HG02938 (cell line): ENCODE results near the gene TP73.
"Not testable (repeated sequence)": the region's sequence is repeated elsewhere in the genome, so short reads cannot be mapped to it uniquely, and the experiment has no call there.

ENCODE experiments used
- ATAC-seq: cut with Tn5 transposase; IDR thresholded peaks from one replicate; pipeline ENCODE4 v1.9.1; 2021; ENCODE audit warnings: mild to moderate bottlenecking, moderate library complexity; ENCODE audit not compliant: unreplicated experiment

TP73 gene

DNA sequence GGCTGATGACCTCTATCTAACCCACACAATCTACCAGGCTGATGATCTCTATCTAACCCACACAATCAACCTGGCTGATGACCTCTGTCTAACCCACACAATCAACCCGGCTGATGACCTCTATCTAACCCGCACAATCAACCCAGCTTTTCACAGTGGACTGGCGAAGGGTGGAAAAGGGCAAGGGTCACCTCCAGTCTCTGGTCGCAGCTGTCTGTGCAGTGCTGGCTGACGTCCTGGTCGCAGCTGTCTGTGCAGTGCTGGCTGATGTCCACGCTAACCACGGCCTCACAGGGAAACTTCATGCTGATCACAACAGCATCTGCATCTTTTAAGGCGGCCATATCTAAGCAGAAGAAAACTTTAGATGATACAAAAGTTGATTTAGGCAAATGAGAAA lies 87.7 kb downstream of the TP73 start:
- no peak for ATAC-seq

DNA sequence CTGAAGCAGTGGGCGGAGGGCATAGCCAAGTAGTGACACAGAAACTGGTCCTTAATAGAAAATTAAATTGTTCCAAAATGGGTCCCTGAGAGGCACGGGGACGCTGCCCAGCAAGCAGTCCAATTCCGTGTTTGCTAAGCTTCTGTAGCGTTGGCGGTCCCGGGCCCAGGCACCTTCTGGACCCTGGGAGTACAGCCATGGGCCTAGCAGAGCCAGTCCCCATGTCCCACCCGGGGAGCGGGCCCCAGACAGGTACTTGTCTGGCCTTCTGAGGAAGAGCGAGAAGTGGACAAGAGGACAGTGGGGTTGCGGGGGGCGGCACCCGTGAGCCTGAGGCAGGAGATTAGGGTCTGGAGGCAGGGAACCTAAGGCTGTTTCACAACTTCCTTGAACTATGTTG lies 88.4 kb downstream of the TP73 start:
- ATAC-seq: no peak

DNA sequence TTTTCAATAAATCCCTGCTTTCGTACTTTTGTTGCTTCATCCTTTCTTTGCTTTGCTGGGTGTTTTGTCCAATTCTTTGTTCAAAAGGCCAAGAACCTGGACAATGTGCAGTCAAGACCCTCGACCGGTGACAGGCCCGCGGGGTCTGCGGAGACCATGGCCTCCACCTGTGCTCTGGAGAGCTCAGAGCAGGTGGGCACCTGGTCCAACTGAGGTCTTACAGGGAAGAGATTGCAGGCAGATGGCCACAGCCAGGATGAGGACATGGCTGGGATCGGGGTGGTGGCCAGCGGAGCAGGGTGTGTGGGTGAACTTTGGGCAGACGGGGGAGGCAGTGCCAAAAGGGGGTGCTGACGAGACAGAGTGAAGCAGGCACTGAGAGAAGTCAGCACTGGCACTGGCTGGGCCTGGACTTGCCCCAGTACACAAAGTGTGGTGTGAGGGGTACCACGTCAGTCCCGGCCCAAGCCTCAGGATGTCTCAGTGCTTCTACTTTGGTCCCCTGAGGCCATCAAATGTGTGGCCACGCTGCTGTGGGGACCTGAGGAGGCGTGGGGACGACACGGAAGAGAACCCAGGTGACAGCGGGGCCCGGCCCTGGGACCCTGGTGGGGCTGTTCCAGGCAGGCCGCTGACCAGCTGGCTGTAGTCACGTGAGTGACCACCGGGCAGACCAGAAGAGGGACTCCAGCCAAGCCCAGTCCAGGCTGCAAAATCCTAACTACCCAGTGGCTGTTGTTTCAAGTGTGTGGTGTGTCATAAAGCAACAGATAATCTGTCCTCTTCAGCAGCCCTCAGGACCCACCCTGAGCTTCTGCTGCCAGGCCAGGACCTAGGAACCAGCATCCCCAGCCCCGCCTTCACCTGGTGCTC lies 89.5 kb downstream of the TP73 start:
- no peak for ATAC-seq

DNA sequence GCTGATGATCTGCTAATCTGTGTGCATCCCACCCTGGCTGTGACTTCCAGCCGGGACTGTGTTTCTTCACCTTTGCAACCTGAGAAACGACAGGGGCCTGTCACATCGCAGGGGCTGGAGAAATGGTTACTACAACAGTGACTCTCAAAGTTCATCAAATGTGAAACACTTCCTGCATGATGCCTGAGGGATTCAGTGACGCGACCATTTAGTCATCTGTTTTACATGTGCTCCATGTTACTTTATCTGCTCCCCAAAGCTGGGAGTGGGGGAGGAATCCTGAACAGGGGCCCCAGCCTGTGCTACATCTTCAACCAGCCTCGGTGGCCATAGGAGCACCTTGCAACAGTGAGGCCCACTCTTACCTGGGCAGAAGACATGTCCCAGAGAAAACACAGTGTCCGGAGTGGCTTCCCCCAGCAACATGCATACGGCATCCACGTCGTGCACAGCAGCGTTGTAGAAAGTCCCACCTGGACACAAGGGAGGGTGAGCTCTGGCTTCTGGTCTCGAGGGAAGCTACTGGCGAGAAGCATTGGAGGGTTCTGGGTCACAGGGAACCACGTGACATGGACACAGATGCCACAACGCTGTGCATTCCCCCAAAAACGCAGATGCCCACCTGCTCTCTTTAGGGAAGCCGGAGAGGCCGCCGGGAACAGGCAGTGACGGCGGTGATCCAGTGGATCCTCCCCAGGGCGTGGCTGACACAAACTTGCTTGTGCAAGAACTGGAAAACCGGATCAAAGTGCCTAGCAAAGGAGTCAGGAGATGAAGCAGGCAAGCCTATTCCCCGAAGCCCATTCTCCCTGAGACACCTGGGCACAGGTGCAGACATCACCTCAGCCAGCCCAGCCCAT lies 90.4 kb downstream of the TP73 start:
- ATAC-seq: no peak

DNA sequence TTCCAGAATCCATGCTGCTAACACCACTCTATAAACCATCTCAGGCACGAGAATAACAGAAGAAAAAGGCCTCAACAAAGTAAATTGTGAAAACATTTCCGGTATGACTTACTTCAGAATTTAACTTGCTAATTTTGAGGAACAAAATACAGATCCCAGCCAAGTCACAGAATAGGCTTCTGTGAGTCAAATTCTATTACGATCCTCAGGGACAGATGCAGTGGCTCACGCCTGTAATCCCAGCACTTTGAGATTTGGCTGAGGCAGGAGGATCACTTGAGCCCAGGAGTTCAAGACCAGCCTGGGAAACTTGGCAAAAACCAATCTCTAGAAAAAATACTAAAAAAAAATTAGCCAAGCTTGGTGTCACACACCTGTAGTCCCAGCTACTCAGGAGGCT lies 91.1 kb downstream of the TP73 start:
- no peak for ATAC-seq

DNA sequence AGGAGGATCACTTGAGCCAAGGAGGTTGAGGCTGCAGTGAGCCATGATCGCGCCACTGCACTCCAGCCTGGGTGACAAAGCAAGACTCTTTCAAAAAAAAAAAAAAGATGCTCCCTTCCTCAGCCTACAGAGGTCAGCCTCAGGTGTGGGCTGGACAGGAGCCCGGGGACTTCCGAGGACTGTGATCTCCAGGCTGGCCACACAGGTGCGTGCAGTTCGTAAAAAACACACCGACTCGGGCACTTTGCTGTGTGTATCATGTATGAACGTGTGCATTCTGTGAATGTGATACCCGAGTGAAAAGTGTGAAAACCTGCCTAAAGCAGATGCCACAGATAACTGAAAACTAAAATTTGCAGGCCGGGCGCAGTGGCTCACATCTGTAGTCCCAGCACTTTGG lies 91.5 kb downstream of the TP73 start:
- no peak for ATAC-seq

DNA sequence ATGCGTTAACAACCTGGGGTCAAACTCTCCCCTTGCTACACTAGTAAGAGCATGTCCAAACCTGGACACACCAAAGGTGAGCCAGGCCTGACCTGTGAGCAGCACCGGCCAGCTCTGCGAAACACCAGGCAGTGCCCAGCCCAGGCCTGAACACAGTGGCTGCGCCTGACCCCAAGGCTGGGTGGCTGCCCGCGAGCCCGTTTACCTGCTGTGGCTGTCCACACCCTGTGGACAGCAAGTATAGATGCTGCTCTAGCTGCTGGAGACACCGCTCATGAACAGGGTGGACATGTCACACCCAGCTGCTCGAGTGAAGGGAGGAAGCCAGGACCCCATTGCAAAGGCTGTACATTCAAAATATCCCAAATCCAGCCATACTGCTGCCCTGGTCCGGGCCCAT lies 92.3 kb downstream of the TP73 start:
- no peak for ATAC-seq

DNA sequence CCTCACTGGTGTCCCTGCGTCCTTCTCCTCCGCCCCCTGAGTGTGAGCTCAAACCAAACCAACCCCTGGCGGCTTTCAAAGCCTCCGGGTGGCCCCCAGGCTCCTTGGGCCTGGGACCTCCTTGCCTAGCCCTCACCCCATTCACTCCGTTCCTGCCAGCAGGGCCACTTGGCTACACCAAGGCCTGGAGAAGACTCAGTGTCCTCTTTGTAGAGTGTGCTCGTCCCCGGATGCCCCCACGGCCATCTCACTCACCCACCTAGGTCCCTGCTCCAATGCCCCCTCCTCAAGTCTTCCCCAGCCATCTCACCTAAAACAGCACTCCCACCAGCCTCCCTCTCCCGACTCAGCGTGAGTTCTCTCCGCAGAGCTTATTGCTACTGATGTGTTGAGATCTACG lies 92.8 kb downstream of the TP73 start:
- ATAC-seq: no peak

DNA sequence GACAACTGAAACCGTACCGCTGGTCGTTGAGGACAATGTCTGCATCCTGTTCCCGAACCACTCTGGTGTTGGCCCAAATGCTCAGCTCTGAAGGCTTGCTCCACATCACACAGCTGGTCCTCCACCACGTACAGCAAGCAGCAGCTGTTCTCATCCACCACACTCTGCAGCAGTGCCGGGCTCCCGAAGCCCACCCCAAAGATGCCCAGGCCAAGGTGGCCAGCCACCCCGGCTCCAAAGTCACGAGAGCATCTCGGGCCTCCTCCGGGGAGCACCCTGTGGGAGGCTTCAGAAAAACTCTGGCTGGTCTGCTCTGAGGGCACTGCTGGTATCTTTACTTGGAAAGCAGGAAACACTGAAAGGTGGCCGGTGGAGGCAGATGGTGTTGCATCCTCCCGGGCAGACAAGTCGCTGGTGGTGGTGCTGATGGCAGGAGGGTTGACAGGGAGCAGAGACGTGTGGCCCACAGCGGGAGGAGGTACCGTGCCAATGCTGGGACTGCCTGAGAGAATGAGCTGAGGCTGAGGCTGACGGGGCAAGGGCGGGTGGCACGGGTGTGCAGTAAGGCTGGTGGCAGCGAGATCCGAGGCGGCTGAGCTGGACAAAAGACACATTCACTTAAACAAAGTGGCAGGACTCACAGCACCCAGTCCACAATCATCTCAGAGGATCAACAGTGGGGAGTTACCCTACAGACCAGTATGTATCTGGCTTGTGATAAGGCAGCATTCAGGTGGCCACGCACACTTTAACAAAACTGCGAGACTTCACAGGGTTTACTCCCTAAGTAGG lies 93.5 kb downstream of the TP73 start:
- ATAC-seq: no peak

DNA sequence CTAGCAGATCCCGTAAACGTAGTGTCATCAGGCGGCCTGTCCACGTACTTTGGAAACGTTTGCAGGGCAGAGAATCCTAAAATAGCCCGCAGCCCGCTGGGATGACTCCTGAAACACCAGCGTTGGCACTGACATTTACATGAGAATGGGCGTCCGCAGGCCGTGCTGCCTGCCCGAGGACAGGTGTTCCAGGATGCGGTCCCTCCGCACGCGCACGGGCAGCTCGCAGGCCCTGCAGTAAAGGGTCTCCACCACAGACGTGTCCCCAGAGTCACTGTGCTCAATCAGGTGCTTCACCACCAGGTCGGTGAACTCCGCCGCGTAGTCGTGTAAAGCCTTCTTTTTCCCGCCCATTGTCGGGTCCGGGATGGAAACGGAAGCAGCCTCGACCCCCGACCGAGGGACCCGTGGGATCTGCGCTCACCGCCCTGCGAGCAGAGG lies 94.1 kb downstream of the TP73 start:
- ATAC-seq: no peak

DNA sequence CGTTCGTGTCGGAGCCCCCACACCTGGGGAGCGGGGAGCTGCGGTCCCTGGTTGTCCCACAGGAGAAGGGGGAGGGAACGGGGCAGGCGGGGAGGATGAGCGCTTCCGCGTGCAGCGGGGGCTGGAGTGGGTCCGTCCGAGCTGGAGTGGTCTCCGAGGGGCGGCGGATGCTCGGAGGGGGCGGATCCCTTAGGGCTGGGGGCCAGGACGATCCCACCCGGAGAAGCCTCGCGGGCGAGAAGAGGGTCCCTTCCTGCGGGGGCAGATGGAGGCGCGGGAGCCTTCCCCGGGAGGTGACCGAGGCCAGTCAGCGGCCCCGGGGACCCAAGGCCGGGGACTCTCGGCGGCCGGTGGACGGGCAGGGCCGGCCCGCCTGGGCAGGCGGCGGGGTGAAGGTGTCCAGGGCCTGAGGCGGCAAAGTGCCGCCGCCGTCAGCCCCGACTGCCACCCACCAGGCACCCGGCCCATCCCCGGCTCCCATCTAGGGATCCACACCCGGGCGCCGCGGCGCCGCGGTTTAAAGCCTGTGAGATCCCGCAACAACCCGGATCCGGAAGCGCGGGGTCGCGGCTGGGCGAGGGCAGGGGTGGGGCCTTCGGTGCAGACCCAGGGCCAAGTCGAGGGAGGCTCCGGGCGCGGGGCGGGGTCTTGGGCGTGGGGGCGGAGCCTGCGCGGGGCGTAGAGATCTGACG lies 94.7 kb downstream of the TP73 start:
- ATAC-seq: no peak

DNA sequence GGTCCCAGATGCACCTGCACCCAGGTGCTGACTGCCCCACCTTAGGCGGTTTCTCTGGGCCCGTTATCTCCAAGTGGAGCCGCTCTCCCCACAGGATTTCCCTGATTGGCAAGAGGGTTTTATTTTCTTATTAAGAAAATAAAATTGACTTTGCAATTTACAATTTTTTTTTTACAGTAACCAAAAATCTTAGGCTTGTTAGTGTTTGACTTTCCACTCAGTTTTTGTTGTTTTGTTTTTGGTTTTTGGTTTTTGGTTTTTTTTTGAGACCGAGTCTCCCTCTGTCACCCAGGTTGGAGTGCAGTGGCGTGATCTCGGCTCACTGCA lies 95.2 kb downstream of the TP73 start:
- no peak for ATAC-seq

DNA sequence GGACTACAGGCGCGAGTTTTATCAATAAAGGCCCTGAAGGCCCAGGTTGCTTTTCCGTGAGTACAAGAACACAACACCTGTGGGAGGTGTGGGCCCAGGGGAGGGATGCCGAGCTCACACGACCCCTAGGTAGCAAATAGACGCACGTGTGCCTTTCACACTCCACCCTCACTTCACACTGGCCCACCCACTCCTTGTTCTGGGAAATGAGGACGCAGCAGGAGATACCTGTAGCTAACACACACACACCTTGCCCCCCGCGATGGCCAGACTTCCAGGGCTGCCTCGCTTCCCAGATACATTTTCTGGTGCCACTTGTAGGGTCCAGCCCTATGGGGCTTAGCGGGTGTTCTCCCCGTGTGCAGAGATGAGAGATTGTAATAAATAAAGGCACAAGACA lies 95.6 kb downstream of the TP73 start:
- no peak for ATAC-seq

DNA sequence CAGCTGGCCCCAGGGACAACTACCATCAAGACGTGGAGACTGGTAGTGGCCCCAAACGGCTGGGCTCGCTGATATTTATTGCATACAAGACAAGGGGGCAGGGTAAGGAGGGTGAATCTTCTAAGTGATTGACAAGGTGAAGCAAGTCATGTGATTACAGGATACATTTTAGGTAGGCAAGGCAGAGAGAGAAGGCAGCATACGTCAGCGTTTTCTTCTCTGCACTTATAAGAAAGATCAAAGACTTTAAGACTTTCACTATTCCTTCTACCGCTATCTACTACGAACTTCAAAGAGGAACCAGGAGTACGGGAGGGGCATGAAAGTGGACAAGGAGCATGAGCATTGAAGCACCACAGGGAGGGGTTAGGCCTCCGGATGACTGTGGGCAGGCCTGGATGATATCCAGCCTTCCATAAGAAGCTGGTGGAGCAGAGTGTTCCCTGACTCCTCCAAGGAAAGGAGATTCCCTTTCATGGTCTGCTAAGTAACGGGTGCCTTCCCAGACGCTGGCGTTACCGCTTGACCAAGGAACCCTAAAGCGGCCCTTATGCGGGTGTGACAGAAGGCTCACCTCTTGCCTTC lies 96.1 kb downstream of the TP73 start:
- not testable (repeated sequence) for ATAC-seq

DNA sequence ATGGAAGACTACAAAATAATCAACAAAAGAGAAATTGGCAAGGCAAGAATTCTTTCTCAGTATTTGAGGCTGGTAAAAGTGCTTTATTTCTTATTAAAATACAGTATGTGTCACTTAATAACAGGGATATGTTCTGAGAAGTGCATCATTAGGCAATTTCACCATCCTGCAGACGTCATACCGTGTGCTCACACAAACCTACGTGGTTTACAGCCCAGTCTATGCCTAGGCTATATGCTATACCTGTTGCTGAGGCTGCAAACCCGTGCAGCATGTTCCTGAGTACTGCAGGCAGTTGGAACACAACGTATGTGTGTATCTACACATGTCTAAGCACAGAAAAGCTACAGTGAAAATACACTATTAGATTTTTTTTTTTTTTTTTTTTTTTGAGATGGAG lies 97.2 kb downstream of the TP73 start:
- no peak for ATAC-seq

DNA sequence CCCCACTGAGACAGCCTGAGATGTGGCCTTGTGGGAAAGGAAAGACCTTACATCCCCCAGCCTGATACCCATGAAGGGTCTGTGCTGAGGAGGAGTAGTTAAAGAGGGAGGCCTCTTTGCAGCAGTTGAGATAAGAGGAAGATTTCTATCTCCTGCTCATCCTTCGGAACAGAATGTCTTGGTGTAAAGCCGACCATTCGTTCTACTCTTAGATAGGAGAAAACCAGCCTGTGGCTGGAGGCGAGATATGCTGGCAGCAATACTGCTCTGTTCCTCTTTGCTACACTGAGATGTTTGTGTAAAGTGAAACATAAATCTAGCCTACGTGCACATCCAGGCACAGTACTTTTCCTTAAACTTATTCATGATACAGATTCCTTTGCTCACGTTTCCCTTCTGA lies 98.4 kb downstream of the TP73 start:
- no peak for ATAC-seq

DNA sequence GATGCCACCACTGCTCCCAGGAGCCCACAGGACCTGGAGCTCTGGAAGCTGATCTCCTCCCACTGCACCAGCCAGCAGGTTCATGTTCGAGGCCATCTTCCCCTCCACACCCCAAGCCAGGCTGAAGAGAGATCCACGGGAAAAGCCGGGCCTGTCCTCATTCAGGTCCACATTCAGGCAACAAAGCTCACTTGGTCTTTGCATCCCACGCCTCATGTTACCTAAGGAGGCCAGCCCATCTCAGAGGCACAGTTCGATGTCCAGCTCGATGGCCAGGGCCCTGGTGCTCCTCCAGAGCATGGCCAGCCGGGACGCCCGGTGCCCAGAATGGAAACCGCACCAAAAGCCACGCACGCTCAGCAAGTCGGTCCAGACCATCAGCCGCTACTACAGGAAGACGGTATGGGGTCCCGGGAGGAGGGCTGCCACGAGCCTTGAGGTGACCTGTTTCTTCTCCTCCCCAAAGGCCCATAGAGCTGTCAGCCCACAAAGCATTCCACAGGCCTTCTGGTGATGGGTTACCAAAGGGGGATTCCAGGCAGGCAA lies 100.2 kb downstream of the TP73 start, which contains the start of gene CCDC27:
Gene CCDC27 (plus strand): TSS at position 51 of the 546 bp plus-strand sequence. CDS start 32 bp downstream, at position 83.
- no peak for ATAC-seq

DNA sequence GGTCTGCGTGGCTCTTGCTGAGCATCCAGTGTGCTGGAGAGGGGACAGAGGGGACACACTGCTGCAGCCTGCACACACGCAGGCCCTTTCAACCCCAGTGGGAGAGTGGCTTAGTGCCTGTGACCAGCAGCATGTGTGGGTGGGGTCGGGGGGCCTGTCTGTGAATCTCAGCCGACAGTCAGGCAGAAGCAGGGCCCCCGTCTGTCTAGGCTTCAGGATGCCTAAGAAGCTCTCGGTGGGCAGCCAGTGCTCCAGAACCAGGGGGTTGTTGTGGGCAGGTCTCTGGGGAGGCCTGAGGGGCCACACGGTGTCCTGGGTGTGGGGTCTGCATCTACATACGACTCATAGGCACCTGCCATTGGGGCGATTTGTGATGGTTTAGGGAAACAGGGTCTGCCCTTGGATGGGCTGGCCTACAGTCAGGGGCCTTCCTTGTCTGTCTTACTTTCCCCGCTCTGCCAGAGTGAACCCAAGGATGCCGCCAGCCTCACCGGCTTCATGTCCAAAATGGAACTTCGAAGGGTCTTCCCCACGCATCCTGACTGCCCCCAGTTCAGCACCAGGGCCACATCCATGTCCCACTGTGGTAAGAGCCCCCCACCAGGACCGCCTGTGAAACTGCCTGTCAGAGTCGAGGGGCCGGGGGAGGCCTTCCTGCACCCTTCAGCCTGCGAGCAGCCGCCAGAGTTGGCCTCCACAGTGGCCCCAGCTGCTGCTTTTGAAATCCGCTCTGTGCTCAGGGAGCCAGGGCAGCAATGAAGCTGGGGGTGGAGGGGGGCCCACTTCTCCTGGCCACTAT lies 101.5 kb downstream of the TP73 start:
- ATAC-seq: no peak

DNA sequence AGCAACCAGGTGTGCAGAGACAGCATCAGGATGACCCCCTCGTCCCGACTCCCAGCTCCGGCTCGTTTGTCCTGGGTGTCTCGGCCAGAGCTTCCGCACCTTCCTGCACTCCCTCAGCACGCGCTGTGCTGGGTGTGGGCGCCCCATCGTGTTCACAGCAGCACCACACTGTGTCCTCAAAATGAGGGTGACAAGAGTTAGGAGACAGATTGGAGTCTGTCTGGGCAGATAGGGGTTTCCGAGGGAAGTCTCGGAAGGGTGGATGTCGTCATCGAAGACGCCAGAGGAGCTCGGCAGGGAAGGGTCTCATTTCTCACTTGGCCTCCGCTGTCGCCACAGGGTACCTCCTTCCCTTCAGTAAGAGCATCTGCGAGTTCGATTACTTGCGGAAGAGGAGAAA lies 104.1 kb downstream of the TP73 start:
- ATAC-seq: no peak
